A549 (cell line): ENCODE data around the gene IL12B. TPM values are rescaled to one million over a fixed set of nuclear protein-coding genes. Genes with fewer than 3 reads are reported as not detected.

Experiments
- ATAC-seq, 2 experiments: fragments of 200-7000 bp in 1 of 2; fragments of >200 bp in 1 of 2; cut with Nextera tagmentation in 1 of 2; cut with Tn5 transposase in 1 of 2; 3 replicates each; pipeline versions ENCODE4 v1.8.0 to v1.9.1; 2018 to 2020; ENCODE audit warnings: mild to moderate bottlenecking in 1 of 2, moderate library complexity in 1 of 2
- CTCF ChIA-PET: fragments of 300-600 bp; sonication (Branson Sonifier 250); formaldehyde crosslinking; extraction: SDS; loops from one replicate; lab custom pipeline; 2021; ENCODE audit warnings: antibody characterized with exemption, inconsistent platforms; lab: Yijun Ruan, JAX
- POLR2A ChIA-PET: fragments of 350-600 bp; formaldehyde crosslinking; extraction: SDS; loops from one replicate; lab custom pipeline; 2021; ENCODE audit warnings: antibody characterized with exemption, inconsistent platforms; lab: Yijun Ruan, JAX
- DNase-seq, 2 experiments: peaks; one replicate each; pipeline versions ENCODE4 v3.0.0 to v3.0.0-alpha.2; 2011 to 2016; ENCODE audit warnings: low read depth in 1 of 2, low spot score in 1 of 2
- FAIRE-seq: peaks from 2 replicates; lab custom pipeline; 2011; peaks lifted over from hg19 to GRCh38; lab: Jason Lieb, UNC
- H3K27ac ChIP-seq, 2 experiments: fragments of >200 bp; sonication (Bioruptor Twin); formaldehyde crosslinking; 3 replicates each; pipeline ENCODE4 v1.5.1; 2016 to 2017
- H3K4me1 ChIP-seq: fragments of >200 bp; sonication (Bioruptor Twin); formaldehyde crosslinking; 3 replicates; pipeline ENCODE4 v1.6.1; 2016
- H3K4me2 ChIP-seq: fragments of >200 bp; sonication (Bioruptor Twin); formaldehyde crosslinking; 3 replicates; pipeline ENCODE4 v1.6.1; 2016
- H3K4me3 ChIP-seq: fragments of >200 bp; sonication (Bioruptor Twin); formaldehyde crosslinking; 3 replicates; pipeline ENCODE4 v1.5.1; 2016
- H3K9me3 ChIP-seq: fragments of >200 bp; sonication (Bioruptor Twin); formaldehyde crosslinking; 3 replicates; pipeline ENCODE4 v1.6.1; 2016
- ATOH8 ChIP-seq: fragments of 250-450 bp; sonication (Bioruptor Pico); IDR thresholded peaks from 2 replicates; pipeline ENCODE4 v1.5.0; 2020; ENCODE audit warnings: low read depth, mild to moderate bottlenecking, moderate library complexity
- E2F6 ChIP-seq: IDR thresholded peaks from 2 replicates; pipeline ENCODE4 v1.6.1; 2012; ENCODE audit warnings: low read depth, borderline replicate concordance
- EHMT2 ChIP-seq: fragments of 200-600 bp; sonication (generic); IDR thresholded peaks from 2 replicates; pipeline ENCODE4 v1.6.1; 2016; ENCODE audit warnings: antibody characterized with exemption, low read depth, mild to moderate bottlenecking, moderate library complexity
- EP300 ChIP-seq, 2 experiments: fragments of >200 bp; sonication (Bioruptor Twin); formaldehyde crosslinking; IDR thresholded peaks; 2 replicates in 1 of 2; 3 replicates in 1 of 2; pipeline ENCODE4 v1.6.1; 2016 to 2017
- HES2 ChIP-seq: fragments of >200 bp; sonication (Bioruptor Twin); formaldehyde crosslinking; IDR thresholded peaks from 2 replicates; pipeline ENCODE4 v1.6.1; 2016
- HOXB13 ChIP-seq: fragments of 250-450 bp; sonication (Bioruptor Pico); IDR thresholded peaks from 2 replicates; pipeline ENCODE4 v1.5.0; 2020; ENCODE audit warnings: low read depth, mild to moderate bottlenecking, moderate library complexity
- KDM5A ChIP-seq: fragments of 200-600 bp; sonication (generic); IDR thresholded peaks from 2 replicates; pipeline ENCODE4 v1.6.1; 2016; ENCODE audit warnings: antibody characterized with exemption, mild to moderate bottlenecking
- MAFK ChIP-seq: fragments of 450-650 bp; IDR thresholded peaks from 2 replicates; pipeline ENCODE4 v1.6.1; 2014; ENCODE audit not compliant: partially characterized antibody
- NR3C1 ChIP-seq: fragments of >200 bp; sonication (Bioruptor Twin); formaldehyde crosslinking; IDR thresholded peaks from 3 replicates; pipeline ENCODE4 v1.6.1; 2017
- POLR2A ChIP-seq: IDR thresholded peaks from 2 replicates; pipeline ENCODE4 v1.6.1; 2012; ENCODE audit warnings: mild to moderate bottlenecking, low read length
- RAD21 ChIP-seq, 2 experiments: fragments of >200 bp in 1 of 2; sonication (Bioruptor Twin) in 1 of 2; formaldehyde crosslinking in 1 of 2; IDR thresholded peaks in 1 of 2; conservative IDR thresholded peaks in 1 of 2; 2 replicates in 1 of 2; 3 replicates in 1 of 2; pipeline ENCODE4 v1.6.1; 2012 to 2018; ENCODE audit warnings: inconsistent platforms in 1 of 2
- RCOR1 ChIP-seq: fragments of 150-350 bp; IDR thresholded peaks from 2 replicates; pipeline ENCODE4 v1.6.1; 2014; ENCODE audit warnings: antibody characterized with exemption, low read length, low read depth
- REST ChIP-seq: fragments of 200-600 bp; sonication (generic); IDR thresholded peaks from 2 replicates; pipeline ENCODE4 v1.6.1; 2016; ENCODE audit warnings: antibody characterized with exemption, mild to moderate bottlenecking, moderate library complexity
- RNF2 ChIP-seq: fragments of 200-600 bp; sonication (generic); IDR thresholded peaks from 2 replicates; pipeline ENCODE4 v1.6.1; 2016; ENCODE audit warnings: low read depth, mild to moderate bottlenecking, antibody characterized with exemption, moderate library complexity, borderline replicate concordance
- SREBF2 ChIP-seq: fragments of 450-650 bp; IDR thresholded peaks from 2 replicates; pipeline ENCODE4 v1.6.1; 2014; ENCODE audit warnings: mild to moderate bottlenecking, moderate library complexity
- TP53 ChIP-seq: fragments of 250-450 bp; sonication (Bioruptor Pico); IDR thresholded peaks from 2 replicates; pipeline ENCODE4 v1.5.0; 2021; ENCODE audit warnings: mild to moderate bottlenecking, moderate library complexity
- ZC3H11A ChIP-seq: fragments of 450-650 bp; IDR thresholded peaks from 2 replicates; pipeline ENCODE4 v1.6.1; 2014; ENCODE audit warnings: antibody characterized with exemption, mild to moderate bottlenecking
- WGBS: methylation state at CpG from one replicate; pipeline ENCODE4 v1.1.6; 2017; ENCODE audit errors: missing lambda C conversion rate; 5-methylcytosine and 5-hydroxymethylcytosine counted together
- polyA plus RNA-seq, 4 experiments: library from polyadenylated mRNA; depleted of rRNA in 3 of 4; stranded (reverse); fragments of >200 nt; fragmentation: RNase III in 1 of 4; extraction: RNeasy Plus Mini Kit Qiagen cat#74134 plus additional on column Dnase treatment in 1 of 4; gene quantifications; 2 replicates in 3 of 4; 3 replicates in 1 of 4; pipeline ENCODE4 v1.2.3, GENCODE V29; 2011 to 2017

IL12B gene
- polyA plus RNA-seq, 2 of the 4 experiments (the other 2 are of a cell fraction): 0.08 to 0.09 TPM

GRCh38 chr5:159310511-159310910 lies 19.8 kb downstream of the IL12B start:
- H3K4me1 ChIP-seq: no peaks in the 10 kb centered on the region
- DNase-seq (no peak), ATAC-seq (no peak), FAIRE-seq (no peak)
- no peak overlapping the region for H3K4me2 ChIP-seq
- ChIA-PET CTCF (interaction anchor here (0.8 to 1.9 kb wide), 5 partner anchors 13 to 154 kb away, joined by 3 to 6 read pairs (median 4); no protein-coding TSS in a partner anchor), POLR2A (no interaction called here)
- 90% methylated on average over 26 of the region's 26 CpGs for WGBS
- H3K4me3 ChIP-seq: no peak overlapping the region
- no peak overlapping the region for H3K27ac ChIP-seq
- H3K9me3 ChIP-seq: no peaks in the 10 kb centered on the region
- TF ChIP-seq RNF2 (no peak), ZC3H11A (no peak)

- POLR2A ChIA-PET: no interaction called here
Measured at GRCh38 chr5:159309689-159310433, 20.4 kb downstream of the IL12B start.

GRCh38 chr5:159304961-159305595 lies 25.2 kb downstream of the IL12B start:
- no peak for ATAC-seq
- FAIRE-seq: no peak
- ChIA-PET POLR2A (no interaction called here), CTCF (interaction anchor here (2.4 to 3.6 kb wide), 2 partner anchors 12 to 148 kb away, joined by 8 to 22 read pairs; no protein-coding TSS in a partner anchor)
- WGBS: 64% methylated on average over 5 of the region's 5 CpGs
- peaks cover 34% of the 10 kb centered on the region for H3K9me3 ChIP-seq
- H3K4me2 ChIP-seq: no peak overlapping the region
- DNase-seq: no peak
- no peaks in the 10 kb centered on the region for H3K4me1 ChIP-seq
- no peak for TF ChIP-seq POLR2A
- TF ChIP-seq, all 56 proteins: peak for 0
- Histone ChIP-seq H3K4me3 (no peak overlapping the region), H3K27ac (no peak overlapping the region)

More at GRCh38 chr5:159309689-159310433, 20.4 kb downstream of the IL12B start:
- no peak overlapping the region for H3K4me3 ChIP-seq
- no peak overlapping the region for H3K4me2 ChIP-seq
- no peak for TF ChIP-seq HES2
- TF ChIP-seq KDM5A: no peak
- TF ChIP-seq RNF2: no peak
- no peak for TF ChIP-seq E2F6
- no peak for TF ChIP-seq MAFK
- no peak for TF ChIP-seq POLR2A
- no peak for TF ChIP-seq NR3C1
- TF ChIP-seq HOXB13 (CRISPR knock-in tag): no peak
- TF ChIP-seq REST: no peak
- TF ChIP-seq EP300 (IDR thresholded peaks at IDR 0.05): no peak
- no peak for DNase-seq
- WGBS: 83% methylated on average over 8 of the region's 8 CpGs
- H3K27ac ChIP-seq: no peak overlapping the region
- CTCF ChIA-PET: interaction anchor here (0.8 to 1.9 kb wide), 6 partner anchors 13 to 153 kb away, joined by 3 to 6 read pairs (median 4); no protein-coding TSS in a partner anchor
- no peaks in the 10 kb centered on the region for H3K4me1 ChIP-seq
- H3K9me3 ChIP-seq: no peaks in the 10 kb centered on the region
- ATAC-seq: no peak
- FAIRE-seq: no peak

GRCh38 chr5:159303286-159303685 lies 27.0 kb downstream of the IL12B start:
- no peak for FAIRE-seq

More at GRCh38 chr5:159303286-159303685, 27.0 kb downstream of the IL12B start:
- Histone ChIP-seq H3K4me2 (no peak overlapping the region), H3K4me3 (no peak overlapping the region), H3K4me1 (no peaks in the 10 kb centered on the region), H3K9me3 (peaks cover 39% of the 10 kb centered on the region), H3K27ac (no peak overlapping the region)
- 88% methylated on average over 4 of the region's 4 CpGs for WGBS
- no peak for ATAC-seq
- CTCF ChIA-PET: interaction anchor here (1.1 to 1.5 kb wide), 5 partner anchors 13 to 684 kb away, joined by 3 to 9 read pairs (median 4); no protein-coding TSS in a partner anchor
- TF ChIP-seq RAD21 (conservative IDR thresholded peaks at IDR 0.05 in 1 of 2, IDR thresholded peaks at IDR 0.05 in 1 of 2) (no peak), EHMT2 (no peak), RCOR1 (no peak), SREBF2 (no peak), ATOH8 (no peak), TP53 (no peak)
- DNase-seq: no peak
- POLR2A ChIA-PET: no interaction called here
